Activated T-cell treated with anti-CD3 and anti-CD28 coated beads, Interleukin-2, amount 50 U/mL, for 1 hour (primary cell): ENCODE results near the gene AGBL3.
"Not testable (repeated sequence)": the region's sequence is repeated elsewhere in the genome, so short reads cannot be mapped to it uniquely, and the experiment has no call there.

Experiments
- DNase-seq: peaks from one replicate; pipeline ENCODE4 v3.0.0-alpha.2; 2020

The AGBL3 gene

GRCh38 chr7:134966691-134967090, 19.6 kb upstream of the AGBL3 start:
- no peak for DNase-seq

GRCh38 chr7:134968110-134968509, 18.2 kb upstream of the AGBL3 start:
- DNase-seq = no peak

GRCh38 chr7:134981645-134982044, 4.7 kb upstream of the AGBL3 start:
- not testable (repeated sequence) for DNase-seq

GRCh38 chr7:134985894-134986362, 380 bp upstream of the AGBL3 start:
- no peak for DNase-seq

GRCh38 chr7:134988161-134988560, 1.9 kb downstream of the AGBL3 start:
- DNase-seq = no peak

- DNase-seq = no peak
Measured at GRCh38 chr7:134991469-134992339, 5.4 kb downstream of the AGBL3 start.

GRCh38 chr7:134992626-134993179, 6.4 kb downstream of the AGBL3 start:
- DNase-seq = peak; percentile 25

- DNase-seq = no peak
Measured at GRCh38 chr7:134993877-134994456, 7.7 kb downstream of the AGBL3 start.

GRCh38 chr7:134995239-134996096, 9.2 kb downstream of the AGBL3 start:
- no peak for DNase-seq

GRCh38 chr7:134996097-134996550, 9.8 kb downstream of the AGBL3 start:
- DNase-seq = no peak

GRCh38 chr7:134997214-134997885, 11.0 kb downstream of the AGBL3 start:
- DNase-seq = no peak

- DNase-seq = no peak
Measured at GRCh38 chr7:134999136-134999535, 12.8 kb downstream of the AGBL3 start.

- no peak for DNase-seq
Measured at GRCh38 chr7:135001390-135002165, 15.3 kb downstream of the AGBL3 start.

- DNase-seq = no peak
Measured at GRCh38 chr7:135012229-135012628, 25.9 kb downstream of the AGBL3 start.

- no peak for DNase-seq
Measured at GRCh38 chr7:135023622-135024021, 37.3 kb downstream of the AGBL3 start.

GRCh38 chr7:135035252-135035651, 48.9 kb downstream of the AGBL3 start:
- DNase-seq = no peak

- not testable (repeated sequence) for DNase-seq
Measured at GRCh38 chr7:135067017-135067416, 80.7 kb downstream of the AGBL3 start.

GRCh38 chr7:135074096-135074495, 87.8 kb downstream of the AGBL3 start:
- DNase-seq = no peak

- DNase-seq = no peak
Measured at GRCh38 chr7:135074531-135074930, 88.2 kb downstream of the AGBL3 start.

- no peak for DNase-seq
Measured at GRCh38 chr7:135075716-135076115, 89.4 kb downstream of the AGBL3 start.

GRCh38 chr7:135076882-135077281, 90.6 kb downstream of the AGBL3 start:
- no peak for DNase-seq

- DNase-seq = no peak
Measured at GRCh38 chr7:135077642-135078041, 91.3 kb downstream of the AGBL3 start.
